ENCODE measurements around the gene IL6R. TPM values are rescaled to one million over a fixed set of nuclear protein-coding genes. Genes with fewer than 3 reads are reported as not detected.

Gene IL6R
- total and polyA plus RNA-seq, 2 of the 4 experiments (the other 2 are of a cell fraction): 5.3 to 9.5 TPM

GRCh38 chr1:154465621-154466195 is 60.6 kb downstream of the IL6R start:
- Histone ChIP-seq H3K18ac (ENCODE audit: low read depth, low read length) (no peak overlapping the region), H2AFZ (replicated peaks; ENCODE audit: low read length, poor library complexity) (peak overlapping the region; percentile 24), H3K4me2 (ENCODE audit: low read depth, low read length) (no peak overlapping the region), H3K56ac (ENCODE audit: extremely low read depth, insufficient read depth, low read length) (no peak overlapping the region), H2BK20ac (ENCODE audit: low read depth, low read length) (no peak overlapping the region), H3K27ac (ENCODE audit: insufficient read depth, low read length) (no peak overlapping the region), H3K14ac (replicated peaks; ENCODE audit: low read depth, low read length) (no peak overlapping the region), H3K23ac (ENCODE audit: low read depth, low read length) (no peak overlapping the region), H4K91ac (ENCODE audit: insufficient read depth, low read depth, low read length) (no peak overlapping the region), H3K36me3 (ENCODE audit: control insufficient read depth, insufficient read depth, low read length) (peaks cover 18% of the 10 kb centered on the region; the same call in 1 of the 2 replicates), H4K8ac (ENCODE audit: low read depth in 2 of 2, low read length in 2 of 2) (no peak overlapping the region), H3K4me1 (ENCODE audit: control insufficient read depth, insufficient read depth, low read length) (peaks cover 8% of the 10 kb centered on the region), H3K9me3 (ENCODE audit: control insufficient read depth, insufficient read depth, low read length) (no peaks in the 10 kb centered on the region; the same call in 1 of the 2 replicates), H2BK120ac (ENCODE audit: low read depth, low read length) (no peak overlapping the region), H2BK5ac (ENCODE audit: low read depth, low read length, poor library complexity, severe bottlenecking) (no peak overlapping the region), H3K4me3 (ENCODE audit: insufficient read depth, low read depth, low read length) (no peak overlapping the region), H4K20me1 (ENCODE audit: insufficient read depth, low read length) (no peaks in the 10 kb centered on the region), H3K27me3 (ENCODE audit: control insufficient read depth, insufficient read depth, low read length) (no peaks in the 10 kb centered on the region; the same call in 1 of the 2 replicates), H3K9me1 (ENCODE audit: insufficient read depth, low read length) (peaks cover 9% of the 10 kb centered on the region), H3K4ac (ENCODE audit: low read depth, low read length) (peak overlapping the region; percentile 26; the same call in 1 of the 2 replicates), H4K5ac (ENCODE audit: low read depth, low read length) (no peak overlapping the region), H3K9ac (ENCODE audit: low read depth, low read length) (no peak overlapping the region), H2AK9ac (replicated peaks; ENCODE audit: low read depth, low read length, poor library complexity) (no peak overlapping the region), H3K79me1 (ENCODE audit: low read depth in 1 of 2, low read length in 2 of 2) (no peaks in the 10 kb centered on the region), H2AK5ac (ENCODE audit: low read depth, low read length) (no peak overlapping the region), H2BK15ac (ENCODE audit: low read depth, low read length) (no peak overlapping the region; the same call in 2 of the 3 replicates)
- DNase-seq (no peak), ATAC-seq (ENCODE audit: low read depth) (no peak)
- ChIA-PET CTCF (interaction anchor here (0.7 kb wide), 1 partner anchor 13 kb away, joined by 3 read pairs; no protein-coding TSS in a partner anchor), POLR2A (ENCODE audit: unreplicated experiment) (no interaction called here)
- WGBS, 2 experiments (ENCODE audit: extremely low coverage in 2 of 2, insufficient read length in 1 of 2): no CpG with 5 or more reads among the region's 8 CpGs
- dilution Hi-C loops (cut with HindIII; ENCODE audit: low sequenced_read_pairs, unreplicated experiment) (no loop called here), intact Hi-C loops (cut with micrococcal nuclease) (no loop called here), in situ Hi-C loops (cut with MboI; ENCODE audit: low sequenced_read_pairs) (no loop called here)
- BruUV-seq (replicated peaks): no TSS peak
- TF ChIP-seq POLR2A (IDR thresholded peaks at IDR 0.05; ENCODE audit: low read depth, low read length) (no peak), RAD21 (IDR thresholded peaks at IDR 0.05; ENCODE audit: low read length) (no peak), MAFK (IDR thresholded peaks at IDR 0.05; ENCODE audit: low read depth, low read length) (no peak), CEBPB (IDR thresholded peaks at IDR 0.05; ENCODE audit: low read depth, low read length) (no peak), SMC3 (IDR thresholded peaks at IDR 0.05; ENCODE audit: low read depth, low read length) (no peak), NFE2L2 (IDR thresholded peaks at IDR 0.05; ENCODE audit: low read depth, low read length) (no peak), MAZ (IDR thresholded peaks at IDR 0.05; ENCODE audit: borderline replicate concordance, low read depth, low read length) (no peak), CTCF (conservative IDR thresholded peaks at IDR 0.05; ENCODE audit: low read depth, low read length) (no peak), MXI1 (IDR thresholded peaks at IDR 0.05; ENCODE audit: borderline replicate concordance, low read depth, low read length) (no peak), USF2 (IDR thresholded peaks at IDR 0.05; ENCODE audit: low read depth, low read length) (no peak), RCOR1 (IDR thresholded peaks at IDR 0.05; ENCODE audit: insufficient replicate concordance, low read length) (no peak), BHLHE40 (IDR thresholded peaks at IDR 0.05; ENCODE audit: low read depth, low read length) (no peak)

Measured in IMR-90 (cell line).